ENCODE data around the gene ZNF467.

ZNF467 gene

GRCh38 chr7:149790146-149790548 lies 16.8 kb upstream of the ZNF467 start:
- peak; percentile 68 for TF ChIP-seq CTCF (IDR thresholded peaks at IDR 0.05)
- no peak for TF ChIP-seq ZFX (IDR thresholded peaks at IDR 0.05; ENCODE audit: borderline replicate concordance)
- no peak overlapping the region for H3K27ac ChIP-seq

- H3K27ac ChIP-seq: no peak overlapping the region
- no peak for TF ChIP-seq ZFX (IDR thresholded peaks at IDR 0.05; ENCODE audit: borderline replicate concordance)
- TF ChIP-seq CTCF (IDR thresholded peaks at IDR 0.05): no peak
Measured at GRCh38 chr7:149789101-149789500, 15.7 kb upstream of the ZNF467 start.

GRCh38 chr7:149788300-149788851 lies 15.0 kb upstream of the ZNF467 start:
- TF ChIP-seq CTCF (IDR thresholded peaks at IDR 0.05) (no peak), ZFX (IDR thresholded peaks at IDR 0.05; ENCODE audit: borderline replicate concordance) (no peak)
- no peak overlapping the region for H3K27ac ChIP-seq

GRCh38 chr7:149787428-149788299 lies 14.3 kb upstream of the ZNF467 start:
- no peak overlapping the region for H3K27ac ChIP-seq
- TF ChIP-seq ZFX (IDR thresholded peaks at IDR 0.05; ENCODE audit: borderline replicate concordance): no peak
- TF ChIP-seq CTCF (IDR thresholded peaks at IDR 0.05): peak; percentile 78

GRCh38 chr7:149785983-149786382 lies 12.6 kb upstream of the ZNF467 start:
- H3K27ac ChIP-seq: no peak overlapping the region

GRCh38 chr7:149785402-149785801 lies 12.0 kb upstream of the ZNF467 start:
- H3K27ac ChIP-seq: no peak overlapping the region
- no peak for TF ChIP-seq ZFX (IDR thresholded peaks at IDR 0.05; ENCODE audit: borderline replicate concordance)
- no peak for TF ChIP-seq CTCF (IDR thresholded peaks at IDR 0.05)

More at GRCh38 chr7:149785983-149786382, 12.6 kb upstream of the ZNF467 start:
- TF ChIP-seq CTCF (IDR thresholded peaks at IDR 0.05) (no peak), ZFX (IDR thresholded peaks at IDR 0.05; ENCODE audit: borderline replicate concordance) (no peak)

- no peak overlapping the region for H3K27ac ChIP-seq
- no peak for TF ChIP-seq ZFX (IDR thresholded peaks at IDR 0.05; ENCODE audit: borderline replicate concordance)
- no peak for TF ChIP-seq CTCF (IDR thresholded peaks at IDR 0.05)
Measured at GRCh38 chr7:149784251-149784608, 10.8 kb upstream of the ZNF467 start.

All from 22Rv1 (cell line).